ENCODE results near the gene AURKA.

GRCh38 chr20:56392881-56393482, 967 bp upstream of the AURKA start:
- TF ChIP-seq GATA2 (IDR thresholded peaks at IDR 0.05; ENCODE audit: low read depth, low read length): no peak
- no peak for TF ChIP-seq GATA3 (IDR thresholded peaks at IDR 0.05; ENCODE audit: low read depth, low read length)
